HG03439 (cell line): ENCODE results near the gene RACK1.
A peak's percentile ranks its signal among the peaks of the same experiment; 100 is the strongest.

Experiments
- ATAC-seq: cut with Tn5 transposase; IDR thresholded peaks from one replicate; pipeline ENCODE4 v1.9.1; 2021; ENCODE audit warnings: mild to moderate bottlenecking, moderate library complexity; ENCODE audit not compliant: unreplicated experiment

RACK1 gene

GRCh38 chr5:181259974-181260719, 16.4 kb upstream of the RACK1 start:
- ATAC-seq, result no peak

- ATAC-seq, result no peak
Measured at GRCh38 chr5:181259283-181259682, 15.6 kb upstream of the RACK1 start.

GRCh38 chr5:181258576-181258975, 14.9 kb upstream of the RACK1 start:
- ATAC-seq, result no peak

- ATAC-seq, result no peak
Measured at GRCh38 chr5:181255836-181256578, 12.3 kb upstream of the RACK1 start.

GRCh38 chr5:181255276-181255675, 11.6 kb upstream of the RACK1 start:
- ATAC-seq, result no peak

- ATAC-seq, result no peak
Measured at GRCh38 chr5:181248277-181248676, 4.6 kb upstream of the RACK1 start.

- ATAC-seq, result peak; percentile 34
Measured at GRCh38 chr5:181246276-181247049, 2.8 kb upstream of the RACK1 start.

GRCh38 chr5:181245427-181246275, 1.9 kb upstream of the RACK1 start:
- ATAC-seq, result no peak

- peak; percentile 6 for ATAC-seq
Measured at GRCh38 chr5:181243018-181243563, 615 bp downstream of the RACK1 start.

- ATAC-seq, result no peak
Measured at GRCh38 chr5:181242031-181242451, 1.7 kb downstream of the RACK1 start.

- no peak for ATAC-seq
Measured at GRCh38 chr5:181241393-181241975, 2.2 kb downstream of the RACK1 start.

- ATAC-seq, result no peak
Measured at GRCh38 chr5:181239062-181239663, 4.5 kb downstream of the RACK1 start.

- ATAC-seq, result no peak
Measured at GRCh38 chr5:181237729-181238385, 5.8 kb downstream of the RACK1 start.

- ATAC-seq, result no peak
Measured at GRCh38 chr5:181236954-181237641, 6.6 kb downstream of the RACK1 start.

GRCh38 chr5:181236471-181236870, 7.2 kb downstream of the RACK1 start:
- ATAC-seq, result no peak

GRCh38 chr5:181235689-181236366, 7.9 kb downstream of the RACK1 start:
- no peak for ATAC-seq

- ATAC-seq, result no peak
Measured at GRCh38 chr5:181235323-181235688, 8.4 kb downstream of the RACK1 start.
